Activated CD8-positive, alpha-beta memory T cell treated with anti-CD3 and anti-CD28 coated beads, Interleukin-2, amount 50 U/mL, for 4 hours (primary cell): ENCODE results near the gene PINK1.

Experiments
- DNase-seq: peaks from one replicate; pipeline ENCODE4 v3.0.0-alpha.2; 2020

Gene PINK1

GRCh38 chr1:20683614-20684013 lies 50.4 kb downstream of the PINK1 start:
- DNase-seq = no peak

DNA sequence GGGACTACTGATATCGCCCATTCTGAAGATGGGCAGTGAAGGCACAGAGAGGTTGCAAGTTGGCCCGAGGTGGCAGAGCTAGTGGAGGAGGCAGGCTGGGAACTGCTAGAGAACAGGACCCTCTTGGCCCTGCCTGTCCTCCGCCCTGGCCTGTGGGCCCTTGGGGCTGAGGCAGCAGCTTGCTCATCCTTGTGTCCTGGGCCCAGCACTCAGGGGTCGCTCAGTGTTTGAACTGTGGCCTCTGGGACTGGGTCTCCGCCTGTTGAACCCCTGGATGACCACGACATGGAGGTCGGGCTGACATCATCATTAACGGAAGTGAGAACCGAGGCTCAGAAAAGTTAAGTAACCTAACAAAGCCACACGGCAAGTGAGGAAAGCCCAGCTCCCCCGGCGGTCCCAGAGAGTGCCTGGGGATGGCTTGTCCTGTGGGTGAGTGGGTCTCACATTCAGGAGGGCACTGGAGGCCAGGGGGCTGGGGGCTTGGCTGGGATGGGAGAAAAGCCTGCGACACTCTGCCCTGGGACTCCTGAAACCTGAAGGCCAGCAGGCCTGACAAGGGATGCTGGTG lies 50.9 kb downstream of the PINK1 start:
- no peak for DNase-seq

GRCh38 chr1:20684651-20685050 lies 51.4 kb downstream of the PINK1 start:
- no peak for DNase-seq

DNA sequence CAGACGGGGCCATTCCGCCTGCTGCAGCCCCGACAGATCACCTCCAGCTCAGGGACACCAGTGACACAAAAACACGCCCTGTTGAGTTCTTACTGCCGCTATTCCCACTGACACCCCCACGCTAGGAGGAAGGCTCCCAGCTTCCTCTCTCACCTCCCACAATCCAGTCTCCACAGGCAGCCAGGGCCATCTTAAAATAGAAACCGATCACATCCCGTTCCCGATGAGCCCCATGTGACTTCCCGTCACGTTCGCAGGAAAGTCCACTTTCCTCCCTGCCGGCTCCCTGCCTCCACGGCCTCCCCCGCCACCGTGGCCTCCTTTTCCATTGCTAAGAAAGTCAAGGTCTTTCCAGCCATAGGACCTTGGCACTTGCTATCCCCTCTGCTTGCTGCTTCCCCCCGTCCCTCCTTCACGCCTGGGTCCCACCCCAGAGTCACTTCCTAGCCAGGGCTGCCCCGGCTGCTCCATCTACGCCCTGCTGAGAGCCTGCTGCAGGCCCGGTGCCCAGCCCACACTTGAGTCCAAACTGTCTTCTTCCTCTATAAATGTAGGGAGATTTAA lies 51.9 kb downstream of the PINK1 start:
- no peak for DNase-seq

- DNase-seq = no peak
These were observed 52.5 kb downstream of the PINK1 start for GRCh38 chr1:20685741-20686140.

DNA sequence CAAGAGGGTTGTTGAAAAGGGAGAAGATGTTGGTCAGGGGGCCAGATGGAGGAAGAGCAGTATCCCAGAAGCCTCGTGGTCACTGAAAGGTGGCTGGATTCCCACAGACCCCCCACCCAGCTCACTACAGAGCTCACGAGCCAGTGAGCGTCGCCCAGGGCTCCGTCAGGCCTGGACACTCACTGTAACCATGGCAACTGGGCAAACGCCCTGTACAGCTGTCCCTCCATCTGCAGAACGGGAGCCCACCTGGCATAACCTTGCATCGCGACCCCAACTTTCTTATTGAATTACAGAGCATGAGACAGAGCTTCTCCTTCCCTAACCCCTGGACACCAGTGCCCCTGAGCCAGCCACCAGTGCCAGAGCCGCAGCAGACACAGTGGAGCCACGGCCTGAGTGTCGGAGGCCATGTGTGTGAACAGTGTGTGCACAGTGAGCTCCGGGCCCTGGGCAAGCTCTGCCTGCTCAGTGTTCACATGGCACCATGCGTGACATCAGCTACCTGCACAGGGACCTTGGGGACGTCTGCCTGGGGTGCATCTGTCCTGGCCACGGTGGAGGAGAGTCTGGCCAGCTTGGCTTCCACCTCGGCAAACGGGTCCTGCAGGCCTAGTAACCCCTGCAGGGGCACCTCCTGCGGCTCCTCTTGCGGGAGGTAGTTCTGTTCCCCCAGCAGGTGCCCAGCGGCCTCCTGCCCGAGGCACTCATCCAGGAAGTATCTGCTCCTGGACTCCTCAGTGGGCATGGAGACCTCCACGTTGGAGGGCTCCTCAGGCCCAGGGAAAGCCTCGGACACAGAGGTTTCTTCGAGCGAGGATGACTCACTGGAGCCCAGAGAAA lies 53.8 kb downstream of the PINK1 start:
- no peak for DNase-seq

- no peak for DNase-seq
These were observed 56.4 kb downstream of the PINK1 start for GRCh38 chr1:20689645-20690056.

DNA sequence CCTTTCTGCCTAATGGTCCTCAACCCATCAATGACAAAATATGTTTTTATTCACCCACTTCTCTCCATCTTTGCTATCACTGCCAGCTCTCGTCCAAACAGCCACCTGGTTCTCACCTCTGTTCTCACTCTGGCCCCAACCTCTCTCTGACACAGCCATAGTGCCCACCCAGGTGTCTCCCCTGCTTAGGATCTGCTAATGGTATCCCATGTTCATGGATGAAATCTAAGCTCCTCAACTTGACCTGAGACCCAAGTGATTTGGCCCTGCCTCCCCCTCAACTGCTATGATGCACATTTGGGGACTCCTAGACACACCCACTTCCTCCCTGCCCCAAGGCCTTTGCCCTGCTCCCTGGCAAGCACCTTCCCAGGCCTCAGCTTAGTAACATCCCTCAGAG lies 58.6 kb downstream of the PINK1 start:
- no peak for DNase-seq

- DNase-seq = no peak
These were observed 60.4 kb downstream of the PINK1 start for GRCh38 chr1:20693623-20694022.

- DNase-seq = no peak
These were observed 62.3 kb downstream of the PINK1 start for GRCh38 chr1:20695515-20695914.

- peak; percentile 76 for DNase-seq
These were observed 63.4 kb downstream of the PINK1 start for GRCh38 chr1:20696397-20697333.

DNA sequence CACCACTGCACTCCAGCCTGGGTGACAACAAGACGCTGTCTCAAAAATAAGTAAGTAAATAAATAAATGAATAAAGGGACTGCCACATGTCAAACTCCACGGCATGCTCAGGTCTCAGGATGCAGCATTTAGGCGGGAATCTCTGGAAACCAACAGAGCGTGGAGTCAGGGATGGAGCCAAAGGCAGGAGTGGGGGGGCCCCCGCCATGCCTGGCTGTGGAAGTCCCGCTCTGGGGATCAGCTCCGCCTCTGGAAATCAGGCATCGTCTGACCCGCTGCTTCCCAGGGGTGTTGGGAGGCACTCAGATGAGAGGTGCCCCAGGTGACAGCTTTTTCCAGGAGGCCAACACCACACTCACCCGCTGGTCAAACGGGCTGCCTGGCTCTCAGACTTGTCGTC lies 64.3 kb downstream of the PINK1 start:
- DNase-seq = no peak

GRCh38 chr1:20698195-20698910 lies 65.1 kb downstream of the PINK1 start:
- DNase-seq = no peak

GRCh38 chr1:20699558-20699957 lies 66.3 kb downstream of the PINK1 start:
- DNase-seq = no peak

DNA sequence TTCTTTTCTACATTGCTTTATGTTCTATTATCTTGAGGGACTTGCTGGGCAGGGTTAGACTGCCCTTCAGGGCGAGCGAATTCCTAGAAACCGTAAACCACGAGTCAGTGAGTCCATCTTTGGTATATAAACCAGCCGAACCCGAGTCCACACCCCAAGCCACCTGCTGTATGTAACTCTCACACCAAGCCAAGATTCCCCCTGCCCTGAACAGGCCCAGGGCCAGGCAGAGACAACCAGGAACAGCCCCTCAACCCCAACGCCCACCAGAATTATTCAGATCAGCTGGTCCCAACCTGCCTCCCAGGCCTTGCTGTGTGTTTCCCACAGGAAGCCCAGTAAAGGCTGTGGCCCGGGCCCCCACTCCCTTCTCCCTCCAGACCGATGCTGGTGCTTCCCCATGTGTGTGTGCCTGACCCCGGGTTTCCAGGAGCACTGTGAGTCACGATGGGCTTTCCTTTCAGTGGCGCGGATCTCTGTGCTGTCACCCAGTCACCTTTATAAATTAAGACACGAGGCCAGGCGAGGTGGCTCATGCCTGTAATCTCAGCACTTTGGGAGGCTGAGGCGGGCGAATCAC lies 67.5 kb downstream of the PINK1 start:
- no peak for DNase-seq
